Mesothelial cell of epicardium (in vitro differentiated cells): ENCODE data around the gene AGFG1. TPM values are rescaled to one million over a fixed set of nuclear protein-coding genes. Genes with fewer than 3 reads are reported as not detected.

Experiments
- DNase-seq, 2 experiments: peaks; one replicate each; pipeline ENCODE4 v3.0.0; 2021; ENCODE audit warnings: low spot score in 2 of 2; ENCODE audit not compliant: unreplicated experiment in 2 of 2
- H3K27ac Mint-ChIP-seq: 2 replicates; pipeline ENCODE4 v1.8.0; 2021; ENCODE audit warnings: mixed read lengths
- H3K27me3 Mint-ChIP-seq: 2 replicates; pipeline ENCODE4 v1.8.0; 2021; ENCODE audit warnings: low read depth, mixed read lengths
- H3K36me3 Mint-ChIP-seq: 2 replicates; pipeline ENCODE4 v1.8.0; 2021; ENCODE audit warnings: mixed read lengths
- H3K4me1 Mint-ChIP-seq: 2 replicates; pipeline ENCODE4 v1.8.0; 2021; ENCODE audit warnings: mixed read lengths
- H3K4me3 Mint-ChIP-seq: 2 replicates; pipeline ENCODE4 v1.8.0; 2021; ENCODE audit warnings: mild to moderate bottlenecking, moderate library complexity, mixed read lengths
- H3K9me3 Mint-ChIP-seq: 2 replicates; pipeline ENCODE4 v1.8.0; 2021; ENCODE audit warnings: mixed read lengths
- total RNA-seq: library from RNA; stranded (reverse); gene quantifications from 3 replicates; pipeline ENCODE4 v1.2.1, GENCODE V29; 2021
- TF ChIP-seq, protein P1 (sequence below): fragments of 200-600 bp; sonication (generic); IDR thresholded peaks from one replicate; pipeline ENCODE4 v1.5.0; 2021; ENCODE audit warnings: antibody characterized with exemption; ENCODE audit not compliant: unreplicated experiment

The AGFG1 gene
- total RNA-seq, 1 donor from 2014 or later: 59.3 TPM

DNA sequence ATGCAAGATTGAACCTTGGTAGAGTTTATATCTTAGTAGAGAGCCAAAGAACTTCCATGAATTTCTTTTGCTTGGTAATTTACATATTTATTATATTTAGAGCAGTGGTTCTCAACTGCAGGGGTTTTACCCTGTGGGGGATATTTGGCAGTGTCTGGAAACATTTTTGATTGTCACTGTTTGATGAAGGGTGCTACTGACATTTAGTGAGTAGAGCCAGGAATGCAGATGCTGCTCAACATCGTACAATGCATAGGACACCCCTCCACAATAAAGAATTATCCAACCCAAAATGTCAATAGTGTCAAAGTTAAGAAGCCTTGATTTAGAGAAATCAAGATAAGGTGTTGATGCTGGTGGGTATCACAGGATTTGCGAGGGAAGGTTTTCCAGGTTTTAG lies 14.7 kb downstream of the AGFG1 start:
- H3K4me3 Mint-ChIP-seq: no peak overlapping the region
- H3K36me3 Mint-ChIP-seq: peaks cover 14% of the 10 kb centered on the region
- DNase-seq: no peak
- H3K4me1 Mint-ChIP-seq: peaks cover 10% of the 10 kb centered on the region
- TF ChIP-seq, protein P1, sequence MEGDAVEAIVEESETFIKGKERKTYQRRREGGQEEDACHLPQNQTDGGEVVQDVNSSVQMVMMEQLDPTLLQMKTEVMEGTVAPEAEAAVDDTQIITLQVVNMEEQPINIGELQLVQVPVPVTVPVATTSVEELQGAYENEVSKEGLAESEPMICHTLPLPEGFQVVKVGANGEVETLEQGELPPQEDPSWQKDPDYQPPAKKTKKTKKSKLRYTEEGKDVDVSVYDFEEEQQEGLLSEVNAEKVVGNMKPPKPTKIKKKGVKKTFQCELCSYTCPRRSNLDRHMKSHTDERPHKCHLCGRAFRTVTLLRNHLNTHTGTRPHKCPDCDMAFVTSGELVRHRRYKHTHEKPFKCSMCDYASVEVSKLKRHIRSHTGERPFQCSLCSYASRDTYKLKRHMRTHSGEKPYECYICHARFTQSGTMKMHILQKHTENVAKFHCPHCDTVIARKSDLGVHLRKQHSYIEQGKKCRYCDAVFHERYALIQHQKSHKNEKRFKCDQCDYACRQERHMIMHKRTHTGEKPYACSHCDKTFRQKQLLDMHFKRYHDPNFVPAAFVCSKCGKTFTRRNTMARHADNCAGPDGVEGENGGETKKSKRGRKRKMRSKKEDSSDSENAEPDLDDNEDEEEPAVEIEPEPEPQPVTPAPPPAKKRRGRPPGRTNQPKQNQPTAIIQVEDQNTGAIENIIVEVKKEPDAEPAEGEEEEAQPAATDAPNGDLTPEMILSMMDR: no peak
- H3K27me3 Mint-ChIP-seq: no peaks in the 10 kb centered on the region
- H3K27ac Mint-ChIP-seq: no peak overlapping the region
- peaks cover 12% of the 10 kb centered on the region for H3K9me3 Mint-ChIP-seq

DNA sequence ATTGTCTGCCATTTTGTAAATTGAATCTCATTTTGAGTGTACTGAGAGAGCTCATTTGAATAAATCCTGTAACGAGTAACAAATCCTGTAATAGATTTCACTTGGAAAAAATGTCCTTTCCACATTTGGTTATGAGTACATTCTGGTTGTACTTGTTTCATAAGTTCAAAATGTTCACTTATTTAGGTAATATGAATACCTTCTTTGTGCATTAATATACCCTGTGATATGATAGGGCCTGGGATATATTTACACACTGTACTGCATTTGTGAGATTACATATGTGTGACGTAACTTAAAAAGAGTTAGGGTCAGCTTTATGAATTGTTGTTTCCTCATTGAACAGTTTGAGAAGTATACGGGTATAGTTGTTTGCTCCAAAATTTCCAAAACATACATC lies 16.1 kb downstream of the AGFG1 start:
- no peak overlapping the region for H3K4me3 Mint-ChIP-seq
- H3K27ac Mint-ChIP-seq: no peak overlapping the region
- no peak for DNase-seq
- TF ChIP-seq, protein P1: no peak
- peaks cover 12% of the 10 kb centered on the region for H3K9me3 Mint-ChIP-seq
- peaks cover 4% of the 10 kb centered on the region for H3K4me1 Mint-ChIP-seq
- peaks cover 14% of the 10 kb centered on the region for H3K36me3 Mint-ChIP-seq
- no peaks in the 10 kb centered on the region for H3K27me3 Mint-ChIP-seq

DNA sequence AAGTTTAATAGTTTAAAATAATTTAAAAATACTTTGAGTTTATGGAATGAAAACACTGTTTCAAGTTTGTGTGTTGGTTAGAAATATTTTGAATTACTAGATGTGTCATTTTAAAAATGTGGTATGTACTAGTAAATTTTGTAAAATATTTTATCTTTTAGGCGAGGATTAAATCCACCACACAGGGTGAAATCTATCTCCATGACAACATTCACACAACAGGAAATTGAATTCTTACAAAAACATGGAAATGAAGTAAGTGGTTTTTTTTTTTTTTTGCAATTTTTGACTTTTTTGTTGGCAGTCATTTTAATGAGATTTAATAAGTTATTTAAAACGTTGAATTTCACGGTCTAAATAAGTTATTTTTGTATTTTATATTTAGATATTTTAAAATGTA lies 19.4 kb downstream of the AGFG1 start:
- H3K9me3 Mint-ChIP-seq: peaks cover 4% of the 10 kb centered on the region
- H3K4me3 Mint-ChIP-seq: no peak overlapping the region
- DNase-seq: no peak
- no peaks in the 10 kb centered on the region for H3K27me3 Mint-ChIP-seq
- TF ChIP-seq, protein P1: no peak
- H3K36me3 Mint-ChIP-seq: peaks cover 7% of the 10 kb centered on the region
- no peak overlapping the region for H3K27ac Mint-ChIP-seq
- H3K4me1 Mint-ChIP-seq: no peaks in the 10 kb centered on the region

DNA sequence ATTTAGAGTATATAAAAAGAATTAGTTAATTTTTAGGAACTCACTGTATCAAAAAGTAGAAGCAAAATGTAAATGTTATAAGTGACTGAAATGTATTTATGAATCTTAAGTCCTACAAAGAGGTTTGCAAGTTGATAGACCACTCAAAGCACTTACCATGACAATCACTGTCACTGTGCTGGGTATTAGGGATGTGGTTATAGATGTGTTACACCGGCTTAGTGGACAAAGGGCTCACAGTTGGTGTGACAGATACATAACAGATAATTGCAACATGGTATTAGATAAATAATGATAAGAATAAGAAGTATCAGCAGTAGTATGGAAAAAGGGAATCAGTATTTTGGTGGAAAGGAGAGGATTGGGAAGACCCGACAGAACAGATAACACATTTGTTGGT lies 21.6 kb downstream of the AGFG1 start:
- TF ChIP-seq, protein P1: no peak
- peaks cover 2% of the 10 kb centered on the region for H3K4me1 Mint-ChIP-seq
- H3K27ac Mint-ChIP-seq: no peak overlapping the region
- H3K27me3 Mint-ChIP-seq: no peaks in the 10 kb centered on the region
- DNase-seq: no peak
- peaks cover 3% of the 10 kb centered on the region for H3K36me3 Mint-ChIP-seq
- peaks cover under 1% of the 10 kb centered on the region for H3K9me3 Mint-ChIP-seq
- no peak overlapping the region for H3K4me3 Mint-ChIP-seq

DNA sequence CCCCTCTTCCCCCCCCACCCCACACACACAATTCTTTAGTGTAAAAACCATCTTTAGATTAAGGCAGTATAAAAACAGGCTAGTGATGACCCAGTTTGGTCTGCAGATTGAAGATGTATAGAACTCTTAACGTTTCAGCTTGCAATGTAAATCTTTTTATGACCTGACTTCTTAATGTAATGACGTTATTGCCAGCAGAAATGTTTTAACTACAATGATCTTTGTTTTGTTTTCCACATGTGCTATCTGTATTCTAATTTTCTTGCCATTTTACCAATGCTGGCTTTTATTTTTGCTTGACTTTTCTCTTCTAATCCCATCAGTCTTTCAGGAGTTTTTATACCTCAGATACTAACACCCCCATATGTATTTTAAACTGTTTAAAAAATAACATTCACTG lies 25.2 kb downstream of the AGFG1 start:
- TF ChIP-seq, protein P1: no peak
- no peaks in the 10 kb centered on the region for H3K9me3 Mint-ChIP-seq
- H3K4me3 Mint-ChIP-seq: no peak overlapping the region
- H3K27me3 Mint-ChIP-seq: no peaks in the 10 kb centered on the region
- H3K36me3 Mint-ChIP-seq: peaks cover 10% of the 10 kb centered on the region
- no peak for DNase-seq
- H3K27ac Mint-ChIP-seq: no peak overlapping the region
- H3K4me1 Mint-ChIP-seq: peaks cover 2% of the 10 kb centered on the region
